HL-60 (cell line): Measurements from ENCODE around the gene ARSA.

Source experiments
- DNase-seq, 2 experiments: peaks; one replicate each; pipeline ENCODE4 v3.0.0-alpha.2; 2010 to 2020; ENCODE audit warnings: low read depth in 1 of 2, low spot score in 1 of 2
- H3K27ac ChIP-seq: fragments of 250-450 bp; sonication (Bioruptor Pico); replicated peaks from 2 replicates; pipeline ENCODE4 v1.5.1; 2020; ENCODE audit warnings: mild to moderate bottlenecking, moderate library complexity
- H3K27me3 ChIP-seq: fragments of 250-450 bp; sonication (Bioruptor Pico); 2 replicates; pipeline ENCODE4 v1.5.1; 2021; ENCODE audit warnings: mild to moderate bottlenecking, moderate library complexity; ENCODE audit not compliant: insufficient read depth, poor library complexity, severe bottlenecking
- H3K4me3 ChIP-seq: replicated peaks from 2 replicates; pipeline ENCODE4 v1.5.1; 2011; ENCODE audit warnings: mild to moderate bottlenecking, control low read depth, low read length; ENCODE audit not compliant: insufficient read depth
- GABPA ChIP-seq: IDR thresholded peaks from 2 replicates; pipeline ENCODE4 v1.6.1; 2012; ENCODE audit warnings: low read depth
- POLR2AphosphoS5 ChIP-seq: IDR thresholded peaks from 2 replicates; pipeline ENCODE4 v1.6.1; 2012; ENCODE audit warnings: low read depth
- SPI1 ChIP-seq: IDR thresholded peaks from 2 replicates; pipeline ENCODE4 v1.6.1; 2012; ENCODE audit warnings: low read depth, mild to moderate bottlenecking, borderline replicate concordance
- TF ChIP-seq, protein P1 (sequence below): IDR thresholded peaks from one replicate; pipeline ENCODE4 v1.5.1; 2011; ENCODE audit warnings: low read length, control low read depth, inconsistent platforms; ENCODE audit not compliant: insufficient read depth
- TF ChIP-seq, protein P2 (sequence below): IDR thresholded peaks from 2 replicates; pipeline ENCODE4 v1.6.1; 2012; ENCODE audit warnings: low read depth; ENCODE audit not compliant: insufficient replicate concordance

The ARSA gene

DNA sequence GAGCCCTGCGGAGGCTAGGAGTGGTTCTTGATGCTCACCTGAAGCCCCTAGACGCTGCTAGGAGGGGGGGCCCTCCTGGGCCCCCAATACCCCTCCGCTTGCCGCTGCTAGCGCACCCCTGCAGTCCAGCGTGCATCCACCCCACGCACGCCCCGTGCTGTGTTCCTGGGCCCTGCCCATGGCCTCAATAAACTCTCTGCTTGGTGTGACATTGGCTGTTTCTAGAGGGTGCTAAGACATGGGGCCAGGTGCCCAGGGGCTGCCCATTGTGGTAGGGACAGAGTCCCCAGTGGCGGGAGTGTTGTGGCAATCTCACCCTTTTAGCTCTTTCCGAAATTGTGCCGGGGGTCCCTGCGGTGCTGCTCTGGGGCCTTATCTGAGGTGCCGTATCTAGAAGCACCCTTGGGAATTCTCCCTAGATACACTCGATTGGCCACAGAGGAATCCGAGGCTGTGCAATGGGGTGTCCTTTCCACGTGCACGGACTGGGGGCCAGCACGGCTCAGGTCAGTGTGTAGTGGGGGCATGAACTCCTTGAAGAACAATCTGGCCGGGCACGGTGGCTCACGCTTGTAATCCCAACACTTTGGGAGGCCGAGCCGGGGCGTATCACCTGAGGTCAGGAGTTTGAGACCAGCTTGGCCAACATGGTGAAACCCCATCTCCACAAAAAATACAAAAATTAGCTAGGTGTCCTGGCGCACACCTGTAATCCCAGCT is 16.5 kb downstream of the ARSA start:
- no peak overlapping the region for H3K27ac ChIP-seq
- TF ChIP-seq SPI1 (no peak), POLR2AphosphoS5 (no peak), GABPA (no peak)
- TF ChIP-seq, protein P1, sequence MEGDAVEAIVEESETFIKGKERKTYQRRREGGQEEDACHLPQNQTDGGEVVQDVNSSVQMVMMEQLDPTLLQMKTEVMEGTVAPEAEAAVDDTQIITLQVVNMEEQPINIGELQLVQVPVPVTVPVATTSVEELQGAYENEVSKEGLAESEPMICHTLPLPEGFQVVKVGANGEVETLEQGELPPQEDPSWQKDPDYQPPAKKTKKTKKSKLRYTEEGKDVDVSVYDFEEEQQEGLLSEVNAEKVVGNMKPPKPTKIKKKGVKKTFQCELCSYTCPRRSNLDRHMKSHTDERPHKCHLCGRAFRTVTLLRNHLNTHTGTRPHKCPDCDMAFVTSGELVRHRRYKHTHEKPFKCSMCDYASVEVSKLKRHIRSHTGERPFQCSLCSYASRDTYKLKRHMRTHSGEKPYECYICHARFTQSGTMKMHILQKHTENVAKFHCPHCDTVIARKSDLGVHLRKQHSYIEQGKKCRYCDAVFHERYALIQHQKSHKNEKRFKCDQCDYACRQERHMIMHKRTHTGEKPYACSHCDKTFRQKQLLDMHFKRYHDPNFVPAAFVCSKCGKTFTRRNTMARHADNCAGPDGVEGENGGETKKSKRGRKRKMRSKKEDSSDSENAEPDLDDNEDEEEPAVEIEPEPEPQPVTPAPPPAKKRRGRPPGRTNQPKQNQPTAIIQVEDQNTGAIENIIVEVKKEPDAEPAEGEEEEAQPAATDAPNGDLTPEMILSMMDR: no peak
- TF ChIP-seq, protein P2, sequence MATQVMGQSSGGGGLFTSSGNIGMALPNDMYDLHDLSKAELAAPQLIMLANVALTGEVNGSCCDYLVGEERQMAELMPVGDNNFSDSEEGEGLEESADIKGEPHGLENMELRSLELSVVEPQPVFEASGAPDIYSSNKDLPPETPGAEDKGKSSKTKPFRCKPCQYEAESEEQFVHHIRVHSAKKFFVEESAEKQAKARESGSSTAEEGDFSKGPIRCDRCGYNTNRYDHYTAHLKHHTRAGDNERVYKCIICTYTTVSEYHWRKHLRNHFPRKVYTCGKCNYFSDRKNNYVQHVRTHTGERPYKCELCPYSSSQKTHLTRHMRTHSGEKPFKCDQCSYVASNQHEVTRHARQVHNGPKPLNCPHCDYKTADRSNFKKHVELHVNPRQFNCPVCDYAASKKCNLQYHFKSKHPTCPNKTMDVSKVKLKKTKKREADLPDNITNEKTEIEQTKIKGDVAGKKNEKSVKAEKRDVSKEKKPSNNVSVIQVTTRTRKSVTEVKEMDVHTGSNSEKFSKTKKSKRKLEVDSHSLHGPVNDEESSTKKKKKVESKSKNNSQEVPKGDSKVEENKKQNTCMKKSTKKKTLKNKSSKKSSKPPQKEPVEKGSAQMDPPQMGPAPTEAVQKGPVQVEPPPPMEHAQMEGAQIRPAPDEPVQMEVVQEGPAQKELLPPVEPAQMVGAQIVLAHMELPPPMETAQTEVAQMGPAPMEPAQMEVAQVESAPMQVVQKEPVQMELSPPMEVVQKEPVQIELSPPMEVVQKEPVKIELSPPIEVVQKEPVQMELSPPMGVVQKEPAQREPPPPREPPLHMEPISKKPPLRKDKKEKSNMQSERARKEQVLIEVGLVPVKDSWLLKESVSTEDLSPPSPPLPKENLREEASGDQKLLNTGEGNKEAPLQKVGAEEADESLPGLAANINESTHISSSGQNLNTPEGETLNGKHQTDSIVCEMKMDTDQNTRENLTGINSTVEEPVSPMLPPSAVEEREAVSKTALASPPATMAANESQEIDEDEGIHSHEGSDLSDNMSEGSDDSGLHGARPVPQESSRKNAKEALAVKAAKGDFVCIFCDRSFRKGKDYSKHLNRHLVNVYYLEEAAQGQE: no peak
- DNase-seq: no peak
- peaks cover 13% of the 10 kb centered on the region for H3K27me3 ChIP-seq
- H3K4me3 ChIP-seq: no peak overlapping the region

DNA sequence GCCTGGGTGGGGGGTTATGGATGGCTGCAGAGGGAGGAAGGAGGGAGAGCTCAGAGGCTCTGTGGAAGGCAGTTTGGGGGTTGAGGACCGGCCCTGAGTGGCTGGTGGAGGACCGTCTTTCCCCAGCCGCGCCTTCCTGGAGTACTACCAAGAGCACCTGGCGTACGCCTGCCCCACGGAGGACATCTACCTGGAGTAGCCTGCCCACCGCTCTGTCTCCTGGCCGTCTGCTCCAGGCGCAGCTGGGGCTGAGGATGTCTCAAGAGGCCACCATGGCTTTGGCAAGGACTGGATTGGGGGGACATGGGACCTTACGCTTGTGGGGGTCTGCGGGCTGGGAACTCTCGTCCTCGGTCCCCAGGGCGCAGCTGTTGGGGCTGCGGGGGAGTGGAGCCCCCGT is 17.4 kb downstream of the ARSA start:
- TF ChIP-seq POLR2AphosphoS5: no peak
- no peak for TF ChIP-seq SPI1
- TF ChIP-seq, protein P2: no peak
- TF ChIP-seq GABPA: no peak
- TF ChIP-seq, protein P1: no peak
- no peak overlapping the region for H3K27ac ChIP-seq
- DNase-seq: no peak
- H3K4me3 ChIP-seq: no peak overlapping the region
- H3K27me3 ChIP-seq: peaks cover 22% of the 10 kb centered on the region

DNA sequence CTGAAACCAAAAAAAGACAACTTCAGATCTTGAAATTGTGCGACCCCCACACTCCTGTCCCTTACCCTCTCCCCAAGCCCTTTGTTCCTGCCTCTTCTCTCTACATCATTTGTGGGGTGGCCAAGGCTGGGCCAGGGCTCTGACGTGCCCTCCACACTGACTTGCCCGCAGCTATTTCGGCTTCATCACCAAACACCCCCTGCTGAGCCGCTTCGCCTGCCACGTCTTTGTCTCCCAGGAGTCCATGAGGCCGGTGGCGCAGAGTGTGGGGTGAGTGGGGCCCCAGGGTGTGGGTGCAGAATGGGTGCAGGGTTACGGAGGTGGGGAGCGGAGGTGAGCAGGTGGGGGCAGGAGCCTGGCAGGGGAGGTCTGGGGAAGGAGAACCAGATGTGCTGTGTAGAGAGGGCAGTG is 17.9 kb downstream of the ARSA start:
- TF ChIP-seq GABPA (no peak), POLR2AphosphoS5 (no peak), SPI1 (no peak)
- TF ChIP-seq, protein P1: no peak
- TF ChIP-seq, protein P2: no peak
- no peak for DNase-seq
- Histone ChIP-seq H3K4me3 (no peak overlapping the region), H3K27me3 (peaks cover 26% of the 10 kb centered on the region), H3K27ac (no peak overlapping the region)
